ENCODE data around the gene NDNF. TPM values are rescaled to one million over a fixed set of nuclear protein-coding genes. Genes with fewer than 3 reads are reported as not detected.

NDNF gene
- total RNA-seq, 1 experiment from 2014 or later = 0.14 TPM

GRCh38 chr4:121014544-121014943 lies 57.8 kb downstream of the NDNF start:
- DNase-seq (ENCODE audit: low spot score) = no peak

GRCh38 chr4:121011780-121012340 lies 60.5 kb downstream of the NDNF start:
- DNase-seq (ENCODE audit: low spot score) = no peak

GRCh38 chr4:121011138-121011537 lies 61.2 kb downstream of the NDNF start:
- DNase-seq (ENCODE audit: low spot score) = no peak

GRCh38 chr4:121009578-121010478 lies 62.5 kb downstream of the NDNF start:
- no peak for DNase-seq (ENCODE audit: low spot score)

DNA sequence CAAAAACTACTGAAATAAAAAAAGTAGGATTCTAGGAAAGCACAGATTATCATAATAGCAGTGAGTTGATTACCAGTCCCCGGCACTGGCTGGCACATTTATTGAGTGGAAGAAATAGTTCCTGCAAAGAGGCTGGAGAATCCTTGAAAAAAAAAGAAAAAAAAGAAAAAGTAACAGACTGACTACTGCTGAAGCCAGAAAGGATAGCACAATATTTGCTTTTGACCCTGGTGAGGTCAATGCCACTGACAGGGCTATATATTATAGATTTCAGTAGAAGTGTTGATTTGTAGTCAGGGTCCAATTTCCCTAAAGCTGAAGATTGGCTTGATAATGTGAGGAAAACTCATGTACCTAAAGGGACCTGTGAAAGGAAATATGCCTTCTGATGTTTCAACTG lies 64.7 kb downstream of the NDNF start:
- no peak for DNase-seq (ENCODE audit: low spot score)

DNA sequence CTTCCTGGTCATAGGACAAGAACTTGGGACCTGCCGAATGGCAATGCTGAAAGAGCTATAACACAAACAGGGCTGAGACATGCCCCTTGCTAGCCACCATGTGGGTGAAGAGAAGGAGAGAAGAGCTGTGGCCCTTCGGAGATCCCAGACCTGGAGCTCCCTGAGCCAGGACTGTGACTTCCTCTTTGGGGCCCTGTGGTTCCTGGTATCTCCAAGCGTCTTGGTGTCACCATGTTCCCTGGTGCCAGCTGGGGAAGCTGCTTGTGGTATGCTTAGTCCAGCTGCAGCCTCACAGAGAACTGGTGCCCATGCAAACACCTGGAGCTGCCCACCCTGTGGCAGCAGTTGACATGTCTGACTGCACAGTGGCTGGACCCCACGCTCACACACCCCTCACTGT lies 68.5 kb downstream of the NDNF start:
- no peak for DNase-seq (ENCODE audit: low spot score)

- no peak for DNase-seq (ENCODE audit: low spot score)
These were observed 76.9 kb downstream of the NDNF start for GRCh38 chr4:120995266-120996010.

DNA sequence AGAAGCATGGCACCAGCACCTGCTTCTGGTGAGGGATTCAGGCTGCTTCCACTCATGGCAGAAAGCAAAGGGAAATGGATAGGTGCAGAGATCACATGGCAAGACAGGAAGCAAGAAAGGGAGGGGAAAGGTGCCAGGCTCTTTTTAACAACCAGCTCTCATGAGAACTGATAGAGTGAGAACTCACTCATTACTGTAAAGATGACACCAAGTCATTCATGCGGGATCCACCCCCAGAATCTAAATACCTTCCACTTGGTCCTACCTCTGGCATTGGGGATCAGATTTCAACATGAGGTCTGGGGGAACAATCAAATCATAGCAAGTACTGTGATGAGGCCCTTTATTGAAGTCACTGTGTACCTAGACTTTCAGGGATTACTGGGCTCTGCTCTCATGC lies 77.8 kb downstream of the NDNF start:
- DNase-seq (ENCODE audit: low spot score) = no peak

DNA sequence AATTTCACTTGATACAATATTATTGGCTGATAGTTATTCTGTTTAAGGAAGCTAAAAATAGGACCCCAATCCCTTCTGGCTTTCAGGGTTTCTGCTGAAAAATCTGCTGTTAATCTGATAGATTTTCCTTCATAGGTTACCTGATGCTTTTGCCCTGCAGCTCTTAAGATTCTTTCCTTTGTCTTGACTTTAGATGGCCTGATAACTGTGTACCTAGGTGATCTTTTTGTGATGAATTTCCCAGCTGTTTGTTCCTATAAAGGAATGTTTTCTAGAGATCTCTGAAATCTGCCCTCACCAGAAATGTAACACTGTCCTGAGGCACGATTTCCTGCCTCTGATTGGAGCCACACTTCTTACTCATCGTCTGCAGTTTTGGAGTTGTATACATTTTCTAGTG lies 80.5 kb downstream of the NDNF start:
- no peak for DNase-seq (ENCODE audit: low spot score)

DNA sequence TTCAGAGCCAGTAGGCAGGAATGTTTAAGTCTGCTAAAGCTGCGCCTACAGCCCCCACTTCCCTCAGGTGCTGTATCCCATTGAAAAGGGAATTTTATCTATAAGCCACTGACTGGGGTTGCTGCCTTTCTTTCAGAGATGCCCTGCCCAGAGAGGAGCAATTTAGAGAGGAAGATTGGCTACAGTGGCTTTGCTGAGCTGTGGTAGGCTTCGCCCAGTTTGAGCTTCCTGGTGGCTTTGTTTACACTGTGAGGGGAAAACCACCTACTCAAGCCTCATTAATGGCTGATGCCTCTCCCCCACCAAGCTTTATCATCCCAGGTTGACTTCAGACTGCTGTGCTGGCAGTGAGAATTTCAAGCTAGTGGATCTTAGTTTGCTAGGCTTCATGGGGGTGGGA lies 82.1 kb downstream of the NDNF start:
- no peak for DNase-seq (ENCODE audit: low spot score)

Other genes with a start within 250 kb of the NDNF start
- 13.1 and 14.6 TPM in 2 replicates for gene PRDM5, start 149.8 kb downstream of the NDNF start, total RNA-seq (2014; rRNA removed; shearing (Covaris generic))
- gene TNIP3, start 91.8 kb upstream of the NDNF start, total RNA-seq (2014; rRNA removed; shearing (Covaris generic)) = 0.05 and 1.9 TPM in 2 replicates

Measured in A172 (cell line).